Measurements from ENCODE around the gene KIF1A.

DNA sequence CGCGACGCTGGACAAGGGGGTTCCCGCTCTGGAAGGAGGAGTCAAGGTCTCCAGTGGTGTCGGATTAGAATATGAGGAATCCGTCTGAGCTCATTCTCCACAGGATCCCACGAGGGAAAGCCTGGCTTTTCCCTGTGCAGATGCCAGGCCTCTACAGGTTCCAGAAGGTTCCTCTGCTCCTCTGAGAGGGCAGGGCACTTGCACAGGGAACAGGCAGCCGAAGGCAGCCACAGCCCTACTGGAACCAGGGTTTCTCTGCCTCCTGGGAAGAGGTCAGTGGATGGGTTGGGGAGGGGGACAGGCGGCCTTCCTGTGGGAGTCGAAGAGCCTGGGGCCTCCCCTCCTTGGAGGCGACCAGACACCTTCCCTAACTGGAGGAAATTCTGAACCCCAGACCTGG, 130.0 kb downstream of the KIF1A start:
- TF ChIP-seq, protein P1, sequence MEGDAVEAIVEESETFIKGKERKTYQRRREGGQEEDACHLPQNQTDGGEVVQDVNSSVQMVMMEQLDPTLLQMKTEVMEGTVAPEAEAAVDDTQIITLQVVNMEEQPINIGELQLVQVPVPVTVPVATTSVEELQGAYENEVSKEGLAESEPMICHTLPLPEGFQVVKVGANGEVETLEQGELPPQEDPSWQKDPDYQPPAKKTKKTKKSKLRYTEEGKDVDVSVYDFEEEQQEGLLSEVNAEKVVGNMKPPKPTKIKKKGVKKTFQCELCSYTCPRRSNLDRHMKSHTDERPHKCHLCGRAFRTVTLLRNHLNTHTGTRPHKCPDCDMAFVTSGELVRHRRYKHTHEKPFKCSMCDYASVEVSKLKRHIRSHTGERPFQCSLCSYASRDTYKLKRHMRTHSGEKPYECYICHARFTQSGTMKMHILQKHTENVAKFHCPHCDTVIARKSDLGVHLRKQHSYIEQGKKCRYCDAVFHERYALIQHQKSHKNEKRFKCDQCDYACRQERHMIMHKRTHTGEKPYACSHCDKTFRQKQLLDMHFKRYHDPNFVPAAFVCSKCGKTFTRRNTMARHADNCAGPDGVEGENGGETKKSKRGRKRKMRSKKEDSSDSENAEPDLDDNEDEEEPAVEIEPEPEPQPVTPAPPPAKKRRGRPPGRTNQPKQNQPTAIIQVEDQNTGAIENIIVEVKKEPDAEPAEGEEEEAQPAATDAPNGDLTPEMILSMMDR (IDR thresholded peaks at IDR 0.05; ENCODE audit: low read length), result no peak
- no peak for TF ChIP-seq EZH2 (IDR thresholded peaks at IDR 0.05; ENCODE audit: borderline replicate concordance, low read length)

All from OCI-LY1 (cell line).